Skin epidermis (tissue), 12 donors: ENCODE data around the gene MAK.
"Not testable (repeated sequence)": the region's sequence is repeated elsewhere in the genome, so short reads cannot be mapped to it uniquely, and the experiment has no call there.

ENCODE experiments used
- H3K27ac ChIP-seq, 21 experiments: fragments of 200-600 bp; sonication (generic) in 11 of 21; one replicate each; pipeline ENCODE4 v1.5.0; 2020; ENCODE audit warnings: mild to moderate bottlenecking in 3 of 21, inconsistent platforms in 2 of 21, moderate library complexity in 2 of 21
- H3K4me3 ChIP-seq, 7 experiments: fragments of 200-600 bp; sonication (generic) in 2 of 7; one replicate each; pipeline ENCODE4 v1.5.0; 2020; ENCODE audit warnings: inconsistent platforms in 2 of 7, mild to moderate bottlenecking in 2 of 7, moderate library complexity in 1 of 7

The MAK gene

DNA sequence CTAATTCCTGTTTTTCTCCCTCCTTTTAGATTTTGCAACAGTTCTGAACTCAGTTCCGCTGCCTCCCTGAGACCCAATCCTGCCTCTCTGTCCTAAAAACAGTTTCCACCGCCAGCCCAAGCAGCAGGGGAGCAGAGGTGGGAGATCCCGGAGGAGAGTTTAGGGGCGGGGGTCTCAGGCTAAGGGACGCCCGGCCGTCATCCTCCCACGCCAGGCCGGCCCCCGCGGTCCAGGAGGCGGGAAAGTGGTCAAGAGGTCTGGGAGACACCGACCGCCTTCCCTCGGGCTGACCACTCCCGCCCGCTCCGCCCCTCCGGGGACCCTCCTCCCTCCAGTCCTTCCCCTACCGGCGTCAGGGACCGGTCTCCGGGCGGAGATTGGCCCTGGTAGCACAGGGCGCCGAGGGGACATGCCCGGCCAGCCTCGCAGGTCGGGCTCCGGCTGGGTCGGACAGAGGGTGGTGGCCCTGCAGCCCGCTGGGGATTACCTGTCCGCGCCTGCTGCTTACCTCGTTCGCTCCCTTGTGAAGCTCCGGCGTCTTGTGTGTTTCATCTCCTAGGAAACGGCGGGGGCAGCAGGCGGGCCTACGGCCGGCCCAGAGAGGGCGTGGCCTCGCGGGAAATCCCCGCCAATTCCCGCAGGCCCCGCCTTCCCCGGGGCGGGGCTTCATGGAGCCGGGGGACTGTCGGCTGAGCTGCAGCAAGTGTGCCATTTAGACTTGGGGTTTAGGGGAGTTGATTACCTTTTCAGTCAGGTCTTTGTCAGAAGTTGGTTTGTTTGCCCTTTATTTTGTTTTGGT, at the start of gene MAK:
Gene MAK (minus strand): TSS at position 545 of the 799 bp plus-strand sequence. CDS start 7,891 bp downstream, outside the sequence.
- Histone ChIP-seq H3K4me3 (peak within 1 kb of the TSS; percentile 36 to 57 (median 53)), H3K27ac (peak within 1 kb of the TSS in 11 of 21 experiments; percentile 30 to 76 (median 61))

DNA sequence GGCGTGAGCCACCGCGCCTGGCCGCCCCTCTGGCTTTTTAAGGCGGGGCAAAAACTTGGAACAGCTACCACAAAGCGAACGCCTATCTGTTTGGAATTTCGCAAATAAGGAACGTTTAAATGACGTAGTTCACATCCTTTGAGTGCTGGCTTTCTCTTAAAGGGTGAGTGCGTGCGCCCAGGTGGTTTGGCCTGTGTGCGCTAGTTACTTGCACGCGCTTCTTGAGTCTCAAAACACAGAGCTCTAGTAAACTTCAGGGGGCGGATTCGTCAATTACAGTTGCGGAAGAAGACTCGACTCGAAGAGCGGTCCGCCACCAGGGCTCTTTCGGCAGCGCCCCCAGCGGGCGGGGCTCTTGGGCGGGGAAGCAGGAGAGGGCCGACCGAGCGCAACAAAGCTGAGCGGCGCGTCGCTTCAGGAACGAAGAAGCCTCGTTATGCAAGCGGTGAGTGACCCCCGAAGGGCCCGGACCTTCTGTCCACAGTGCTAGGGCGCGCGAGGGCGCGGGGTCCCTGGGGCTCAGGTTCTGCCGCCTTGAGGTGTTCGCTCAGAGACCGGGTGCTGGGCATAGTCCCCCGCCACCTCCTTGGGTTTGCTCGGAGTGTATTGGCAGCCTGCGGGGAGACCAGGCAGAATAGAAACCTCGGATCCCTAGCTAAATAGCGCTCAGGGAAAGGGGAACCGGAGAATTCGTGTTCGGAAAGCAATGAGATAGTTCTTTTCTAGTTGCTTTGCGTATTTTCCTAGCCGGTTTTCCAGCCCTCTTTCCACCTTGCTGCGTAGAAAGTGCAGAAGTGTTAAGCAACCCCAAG, 48.6 kb upstream of the MAK start, which contains the start of gene SYCP2L:
Gene SYCP2L (plus strand): TSS at position 362 of the 812 bp plus-strand sequence. CDS start 75 bp downstream, at position 437.
- H3K27ac ChIP-seq = no peak within 1 kb of the TSS
- H3K4me3 ChIP-seq = peak within 1 kb of the TSS; percentile 4 to 37 (median 28)

GRCh38 chr6:10886365-10886690, 48.0 kb upstream of the MAK start:
- peak overlapping the region in 6 of 7 experiments; percentile 17 to 37 (median 31) for H3K4me3 ChIP-seq
- not testable (repeated sequence) for H3K27ac ChIP-seq

DNA sequence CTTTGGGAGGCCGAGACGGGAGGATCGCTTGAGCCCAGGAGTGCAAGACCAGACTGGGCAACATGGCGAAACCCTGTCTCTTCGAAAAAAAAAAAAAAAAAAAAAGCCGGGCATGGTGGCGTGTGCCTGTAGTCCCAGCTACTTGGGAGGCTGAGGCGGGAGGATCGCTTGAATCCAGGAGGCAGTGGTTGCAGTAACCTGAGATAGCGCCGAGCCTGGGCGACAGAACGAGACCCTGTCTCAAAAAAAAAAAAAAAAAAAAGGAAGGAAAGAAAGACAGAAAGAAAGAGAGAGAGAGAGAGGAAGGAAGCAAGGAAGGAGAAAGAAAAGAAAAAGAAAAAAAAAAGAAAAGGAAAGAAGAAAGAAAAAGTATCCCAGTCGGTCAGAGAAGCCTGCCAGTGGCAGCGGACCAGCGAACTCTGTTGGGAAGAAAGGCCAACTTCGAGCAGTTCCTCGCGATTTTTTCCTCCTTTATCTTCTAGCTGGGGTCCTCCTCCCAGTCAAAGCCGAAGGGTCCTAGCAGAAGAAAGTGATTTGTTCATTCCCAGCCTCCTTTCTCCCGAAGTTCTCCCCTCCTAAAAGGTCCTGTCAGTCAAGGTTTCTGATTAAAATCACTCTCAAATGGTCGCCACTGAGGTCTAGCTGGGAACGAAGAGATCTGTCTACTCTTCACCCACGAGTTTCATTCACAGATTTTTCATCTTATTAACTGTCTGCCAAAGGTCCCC, 46.1 kb upstream of the MAK start:
- no peak overlapping the region for H3K4me3 ChIP-seq
- H3K27ac ChIP-seq = no peak overlapping the region

GRCh38 chr6:10883312-10884244, 45.2 kb upstream of the MAK start:
- Histone ChIP-seq H3K27ac (no peak overlapping the region), H3K4me3 (no peak overlapping the region)

GRCh38 chr6:10882657-10883171, 44.4 kb upstream of the MAK start:
- no peak overlapping the region for H3K27ac ChIP-seq
- H3K4me3 ChIP-seq = no peak overlapping the region

GRCh38 chr6:10882253-10882630, 43.9 kb upstream of the MAK start:
- H3K4me3 ChIP-seq, H3K27ac ChIP-seq: not testable (repeated sequence)

GRCh38 chr6:10880366-10880765, 42.0 kb upstream of the MAK start:
- Histone ChIP-seq H3K4me3 (no peak overlapping the region), H3K27ac (no peak overlapping the region)

GRCh38 chr6:10877871-10878270, 39.5 kb upstream of the MAK start:
- H3K4me3 ChIP-seq = no peak overlapping the region
- H3K27ac ChIP-seq = no peak overlapping the region

DNA sequence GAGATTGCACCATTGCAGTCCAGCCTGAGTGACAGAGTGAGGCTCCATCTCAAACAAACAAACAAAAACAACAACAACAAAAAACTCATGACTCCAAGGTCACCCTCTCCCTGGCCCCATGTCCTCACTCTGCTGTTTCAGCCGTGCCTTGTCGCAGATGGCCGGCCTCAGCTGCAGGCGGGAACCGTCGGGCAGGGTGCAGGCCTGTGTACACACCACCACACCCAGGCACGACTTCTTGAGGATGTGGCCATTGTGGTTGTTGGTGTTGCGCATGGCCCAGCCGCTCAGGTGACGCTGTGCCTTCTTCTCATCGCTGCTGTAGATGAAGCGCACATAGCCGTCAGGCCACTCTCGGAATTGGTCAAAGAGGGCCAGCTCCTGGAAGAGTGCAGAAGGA, 38.7 kb upstream of the MAK start:
- H3K4me3 ChIP-seq = no peak overlapping the region
- no peak overlapping the region for H3K27ac ChIP-seq

DNA sequence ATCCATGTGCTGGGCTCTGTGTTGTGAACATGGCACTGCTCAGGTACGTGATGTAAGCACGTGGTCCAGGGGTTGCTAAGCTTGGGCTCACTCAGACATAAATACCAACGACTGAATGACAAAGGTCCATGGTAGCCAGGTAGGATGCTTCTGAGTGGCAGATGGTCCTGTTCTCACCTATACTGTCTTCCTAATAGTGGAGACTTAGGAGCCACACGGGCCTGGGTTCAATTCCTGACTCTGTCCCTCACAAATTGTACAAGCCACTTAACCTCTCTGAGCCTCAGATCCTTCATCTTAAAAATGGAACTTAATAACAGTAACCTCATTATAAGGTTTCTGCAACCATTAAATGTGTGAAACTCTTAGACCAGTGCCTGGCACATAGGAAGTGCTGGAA, 36.7 kb upstream of the MAK start:
- H3K27ac ChIP-seq = no peak overlapping the region
- no peak overlapping the region for H3K4me3 ChIP-seq

DNA sequence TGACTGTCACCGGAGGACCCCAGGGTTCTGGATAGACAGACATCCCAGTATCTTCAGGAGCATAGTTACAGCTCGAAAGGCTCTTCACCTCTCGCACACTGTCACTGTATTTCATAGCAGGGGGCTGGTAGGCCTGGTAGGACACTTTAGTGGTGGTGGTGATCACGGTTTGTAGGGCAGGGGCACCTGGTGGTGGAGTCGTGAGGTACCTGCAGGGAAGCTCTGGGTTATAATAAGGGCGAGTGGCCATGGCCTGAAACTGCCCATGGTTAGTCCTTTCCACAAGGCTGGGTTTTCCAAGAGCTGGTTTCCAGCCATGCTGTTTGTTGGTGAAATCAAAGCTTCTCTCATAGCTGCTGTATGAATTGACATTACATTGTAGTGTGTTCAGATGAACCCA, 35.9 kb upstream of the MAK start:
- no peak overlapping the region for H3K4me3 ChIP-seq
- H3K27ac ChIP-seq = no peak overlapping the region

- no peak overlapping the region for H3K4me3 ChIP-seq
- H3K27ac ChIP-seq = no peak overlapping the region
Measured at GRCh38 chr6:10873374-10873773, 35.0 kb upstream of the MAK start.

- H3K4me3 ChIP-seq = no peak overlapping the region
- no peak overlapping the region for H3K27ac ChIP-seq
Measured at GRCh38 chr6:10867952-10868351, 29.6 kb upstream of the MAK start.

- not testable (repeated sequence) for H3K27ac ChIP-seq, H3K4me3 ChIP-seq
Measured at GRCh38 chr6:10866709-10867108, 28.4 kb upstream of the MAK start.

- H3K4me3 ChIP-seq, H3K27ac ChIP-seq: not testable (repeated sequence)
Measured at GRCh38 chr6:10863031-10863430, 24.7 kb upstream of the MAK start.

GRCh38 chr6:10862361-10862760, 24.0 kb upstream of the MAK start:
- no peak overlapping the region for H3K4me3 ChIP-seq
- no peak overlapping the region for H3K27ac ChIP-seq

GRCh38 chr6:10861086-10861485, 22.7 kb upstream of the MAK start:
- H3K27ac ChIP-seq = no peak overlapping the region

GRCh38 chr6:10857259-10857658, 18.9 kb upstream of the MAK start:
- no peak overlapping the region for H3K4me3 ChIP-seq
- H3K27ac ChIP-seq = no peak overlapping the region

More at GRCh38 chr6:10861086-10861485, 22.7 kb upstream of the MAK start:
- no peak overlapping the region for H3K4me3 ChIP-seq
